ELF-1 (cell line): ENCODE results near the gene SLC19A1.

Experiments used
- DNase-seq: peaks from one replicate; pipeline ENCODE4 v3.0.0-alpha.2; 2016; ENCODE audit warnings: low read depth, low spot score

The SLC19A1 gene

DNA sequence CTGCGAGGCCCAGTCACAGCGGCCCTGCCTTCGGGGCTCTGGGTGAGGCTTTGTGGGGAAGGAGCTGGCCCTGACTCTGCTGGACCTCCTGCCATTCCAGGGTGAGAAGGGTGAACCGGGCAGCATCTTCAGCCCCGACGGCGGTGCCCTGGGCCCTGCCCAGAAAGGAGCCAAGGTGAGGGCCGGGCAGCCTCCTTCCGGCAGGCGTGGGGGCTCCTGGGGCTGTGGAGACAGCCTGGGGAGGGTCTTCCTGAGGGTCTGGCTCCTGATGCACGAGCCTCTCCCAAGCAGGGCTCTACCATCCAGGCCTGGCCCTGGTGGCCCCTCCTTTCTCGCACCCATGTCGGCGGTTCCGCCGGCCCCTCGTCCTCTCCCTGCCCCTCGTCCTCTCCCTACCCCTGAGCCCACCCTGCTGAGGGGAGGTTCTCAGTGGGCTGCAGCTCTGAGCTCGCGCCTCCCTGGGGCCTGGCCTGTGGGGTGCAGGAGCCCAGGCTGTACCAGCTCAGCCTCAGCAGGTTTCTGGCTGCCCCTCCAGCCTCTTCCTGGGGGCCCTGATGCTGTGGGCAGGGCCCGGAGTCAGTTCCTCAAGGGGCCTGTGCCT, 48.7 kb downstream of the SLC19A1 start:
- DNase-seq: no peak

GRCh38 chr21:45492765-45493164, 49.5 kb downstream of the SLC19A1 start:
- no peak for DNase-seq

GRCh38 chr21:45491623-45492022, 50.6 kb downstream of the SLC19A1 start:
- no peak for DNase-seq

DNA sequence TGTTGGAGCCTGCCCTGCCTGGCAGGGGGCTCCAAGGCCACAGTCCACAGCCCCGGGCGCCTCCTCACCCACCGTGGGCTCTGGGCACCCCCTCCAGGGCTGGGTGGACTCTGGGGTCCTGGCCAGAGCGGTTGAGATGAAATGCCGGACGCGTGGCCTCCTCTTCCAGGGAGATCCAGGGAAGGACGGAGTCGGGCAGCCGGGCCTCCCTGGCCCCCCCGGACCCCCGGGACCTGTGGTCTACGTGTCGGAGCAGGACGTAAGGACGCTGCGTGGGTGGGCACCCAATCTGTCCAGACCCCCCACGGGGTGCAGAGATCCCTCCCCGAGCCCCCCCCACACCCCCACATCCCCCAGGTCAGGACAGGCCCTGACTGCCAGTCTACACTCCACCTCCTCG, 51.2 kb downstream of the SLC19A1 start:
- no peak for DNase-seq

DNA sequence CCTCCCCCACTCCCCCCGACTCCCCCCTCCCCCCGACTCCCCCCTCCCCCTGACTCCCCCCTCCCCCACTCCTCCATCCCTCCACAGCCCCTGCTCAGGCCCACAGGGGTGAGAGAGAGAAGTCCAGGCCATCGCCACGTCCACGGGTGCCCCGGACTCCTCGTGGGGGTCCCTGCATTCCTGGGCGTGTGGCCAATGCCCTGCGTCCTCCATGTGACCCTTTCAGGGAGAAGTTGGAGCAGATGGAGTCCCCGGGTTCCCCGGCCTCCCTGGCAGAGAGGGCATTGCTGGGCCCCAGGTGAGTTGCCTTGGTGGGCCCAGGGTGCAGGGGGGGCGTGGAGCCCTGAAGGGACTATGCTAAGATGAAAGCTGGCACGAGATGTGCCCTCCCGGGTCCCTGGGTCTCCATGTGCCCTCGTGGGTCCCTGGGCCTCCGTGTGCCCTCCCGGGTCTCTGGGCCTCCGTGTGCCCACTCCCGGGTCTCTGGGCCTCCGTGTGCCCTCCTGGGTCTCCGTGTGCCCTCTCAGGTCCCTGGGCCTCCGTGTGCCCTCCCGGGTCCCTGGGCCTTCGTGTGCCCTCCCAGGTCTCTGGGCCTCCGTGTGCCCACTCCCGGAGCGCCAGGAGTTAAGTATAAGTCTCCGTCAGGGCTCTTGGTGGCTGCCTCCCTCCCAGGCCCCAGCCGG, 52.0 kb downstream of the SLC19A1 start:
- DNase-seq: no peak

GRCh38 chr21:45489722-45489982, 52.6 kb downstream of the SLC19A1 start:
- DNase-seq: no peak

GRCh38 chr21:45488931-45489721, 53.1 kb downstream of the SLC19A1 start:
- peak; percentile 50 for DNase-seq

- DNase-seq: no peak
Observed at GRCh38 chr21:45487891-45488600, 54.2 kb downstream of the SLC19A1 start.

GRCh38 chr21:45487161-45487806, 55.0 kb downstream of the SLC19A1 start:
- DNase-seq: no peak

- DNase-seq: no peak
Observed at GRCh38 chr21:45486443-45487160, 55.6 kb downstream of the SLC19A1 start.

- DNase-seq: no peak
Observed at GRCh38 chr21:45485686-45486442, 56.4 kb downstream of the SLC19A1 start.

- DNase-seq: no peak
Observed at GRCh38 chr21:45484318-45484717, 57.9 kb downstream of the SLC19A1 start.

GRCh38 chr21:45482899-45483821, 59.1 kb downstream of the SLC19A1 start:
- no peak for DNase-seq

DNA sequence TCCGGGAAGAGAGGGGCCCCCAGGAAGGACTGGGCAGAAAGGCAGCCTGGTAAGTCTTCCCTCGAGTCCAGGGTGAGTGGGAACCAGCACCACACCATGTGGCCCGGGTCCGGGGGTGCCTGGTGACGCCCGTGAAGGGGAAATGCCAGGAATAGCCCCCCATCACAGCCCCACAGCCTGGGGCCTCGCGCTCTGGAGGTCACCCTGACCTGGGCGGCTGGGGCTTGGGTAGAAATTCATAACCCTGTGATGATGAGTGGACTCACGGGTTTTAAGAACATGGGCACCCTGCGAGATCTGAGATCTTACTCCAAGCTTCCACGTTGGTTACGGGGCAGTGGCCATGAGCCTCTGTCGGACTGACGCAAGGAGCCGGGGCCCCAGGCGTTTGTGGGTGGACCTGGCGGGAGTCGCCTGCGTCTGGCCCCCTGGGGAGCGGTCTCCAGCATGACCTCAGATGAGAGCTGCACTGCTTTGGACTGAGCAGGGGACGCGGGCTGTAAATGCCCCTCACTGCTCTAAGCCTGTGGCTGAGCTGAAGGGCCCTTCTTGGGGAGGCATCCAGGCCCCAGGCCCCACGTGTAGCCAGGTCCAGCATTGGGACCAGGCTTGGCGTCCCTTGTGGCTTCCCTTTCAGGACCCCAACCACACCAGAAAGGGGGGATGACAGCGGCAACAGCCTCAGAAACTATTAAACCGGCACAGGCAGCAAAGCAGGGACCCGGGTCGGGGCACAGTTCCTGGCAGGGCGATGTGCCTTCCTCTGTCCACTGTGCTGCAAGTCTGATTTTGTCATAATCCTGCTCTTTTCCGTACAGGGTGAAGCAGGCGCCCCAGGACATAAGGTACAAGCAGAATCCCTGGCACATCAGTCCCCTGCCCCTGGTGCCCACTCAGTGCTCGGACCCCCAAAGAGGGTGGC, 60.0 kb downstream of the SLC19A1 start:
- no peak for DNase-seq

- DNase-seq: no peak
Observed at GRCh38 chr21:45481566-45481965, 60.7 kb downstream of the SLC19A1 start.

- DNase-seq: no peak
Observed at GRCh38 chr21:45480701-45481500, 61.3 kb downstream of the SLC19A1 start.
